Nephron (organoid): ENCODE results near the gene SLC7A14.

Experiments
- H3K27ac Mint-ChIP-seq, 3 experiments: 2 replicates each; pipeline ENCODE4 v1.8.0; 2020; ENCODE audit warnings: mixed read lengths in 3 of 3, mild to moderate bottlenecking in 2 of 3, moderate library complexity in 1 of 3
- H3K27me3 Mint-ChIP-seq: 2 replicates; pipeline ENCODE4 v1.8.0; 2021; ENCODE audit warnings: low read depth, mild to moderate bottlenecking, moderate library complexity, mixed read lengths
- H3K36me3 Mint-ChIP-seq: 2 replicates; pipeline ENCODE4 v1.8.0; 2020; ENCODE audit warnings: low read depth, mixed read lengths
- H3K4me1 Mint-ChIP-seq: 2 replicates; pipeline ENCODE4 v1.8.0; 2020; ENCODE audit warnings: mixed read lengths
- H3K4me3 Mint-ChIP-seq, 3 experiments: 2 replicates each; pipeline ENCODE4 v1.8.0; 2020; ENCODE audit warnings: mild to moderate bottlenecking in 3 of 3, mixed read lengths in 3 of 3, moderate library complexity in 2 of 3
- H3K9me3 Mint-ChIP-seq: 2 replicates; pipeline ENCODE4 v1.8.0; 2020; ENCODE audit warnings: mixed read lengths
- TF ChIP-seq, protein P1 (sequence below), 3 experiments: fragments of 200-600 bp; sonication (generic); IDR thresholded peaks; one replicate each; pipeline ENCODE4 v1.5.0; 2021; ENCODE audit warnings: antibody characterized with exemption in 3 of 3; ENCODE audit not compliant: unreplicated experiment in 3 of 3

SLC7A14 gene

DNA sequence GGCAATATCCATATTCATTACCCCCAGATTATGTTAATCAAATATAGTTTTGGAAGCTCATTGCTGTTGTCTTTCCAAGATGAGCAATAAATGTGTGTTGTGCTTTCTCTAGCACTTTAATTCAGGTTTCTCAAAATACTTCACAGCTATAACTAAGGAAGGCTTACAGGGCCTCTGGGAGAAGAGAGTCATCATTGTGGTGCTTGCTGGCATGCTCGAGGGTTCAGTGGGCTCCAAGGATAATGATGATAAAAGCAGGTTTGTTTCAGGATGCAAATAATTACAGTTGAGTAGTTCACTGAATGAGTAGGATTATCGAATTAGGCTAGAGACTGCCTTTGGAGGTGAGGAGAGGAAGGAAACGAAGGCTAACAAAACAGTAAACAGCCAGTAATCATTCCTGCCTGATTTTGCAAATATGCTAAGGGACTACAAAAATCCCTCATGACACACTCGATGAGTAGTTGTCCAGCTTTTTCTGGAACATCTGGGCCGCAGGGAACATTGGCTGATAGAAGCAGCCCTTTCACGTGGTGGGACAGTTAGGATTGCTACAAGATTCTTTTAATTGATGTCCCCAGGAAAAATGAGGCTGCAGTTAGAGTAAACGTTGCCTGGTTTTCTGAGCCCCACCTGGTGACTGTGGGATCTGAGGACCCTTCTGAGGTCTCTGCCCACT lies 54.1 kb downstream of the SLC7A14 start:
- Mint-ChIP-seq H3K4me1 (peaks cover 7% of the 10 kb centered on the region), H3K27me3 (peaks cover 11% of the 10 kb centered on the region), H3K9me3 (no peaks in the 10 kb centered on the region), H3K4me3 (no peak overlapping the region), H3K27ac (peak overlapping the region in 1 of 3 experiments; percentile 20), H3K36me3 (no peaks in the 10 kb centered on the region)
- TF ChIP-seq, protein P1, sequence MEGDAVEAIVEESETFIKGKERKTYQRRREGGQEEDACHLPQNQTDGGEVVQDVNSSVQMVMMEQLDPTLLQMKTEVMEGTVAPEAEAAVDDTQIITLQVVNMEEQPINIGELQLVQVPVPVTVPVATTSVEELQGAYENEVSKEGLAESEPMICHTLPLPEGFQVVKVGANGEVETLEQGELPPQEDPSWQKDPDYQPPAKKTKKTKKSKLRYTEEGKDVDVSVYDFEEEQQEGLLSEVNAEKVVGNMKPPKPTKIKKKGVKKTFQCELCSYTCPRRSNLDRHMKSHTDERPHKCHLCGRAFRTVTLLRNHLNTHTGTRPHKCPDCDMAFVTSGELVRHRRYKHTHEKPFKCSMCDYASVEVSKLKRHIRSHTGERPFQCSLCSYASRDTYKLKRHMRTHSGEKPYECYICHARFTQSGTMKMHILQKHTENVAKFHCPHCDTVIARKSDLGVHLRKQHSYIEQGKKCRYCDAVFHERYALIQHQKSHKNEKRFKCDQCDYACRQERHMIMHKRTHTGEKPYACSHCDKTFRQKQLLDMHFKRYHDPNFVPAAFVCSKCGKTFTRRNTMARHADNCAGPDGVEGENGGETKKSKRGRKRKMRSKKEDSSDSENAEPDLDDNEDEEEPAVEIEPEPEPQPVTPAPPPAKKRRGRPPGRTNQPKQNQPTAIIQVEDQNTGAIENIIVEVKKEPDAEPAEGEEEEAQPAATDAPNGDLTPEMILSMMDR (IDR thresholded peaks at IDR 0.05; ENCODE audit: unreplicated experiment in 3 of 3) = no peak

DNA sequence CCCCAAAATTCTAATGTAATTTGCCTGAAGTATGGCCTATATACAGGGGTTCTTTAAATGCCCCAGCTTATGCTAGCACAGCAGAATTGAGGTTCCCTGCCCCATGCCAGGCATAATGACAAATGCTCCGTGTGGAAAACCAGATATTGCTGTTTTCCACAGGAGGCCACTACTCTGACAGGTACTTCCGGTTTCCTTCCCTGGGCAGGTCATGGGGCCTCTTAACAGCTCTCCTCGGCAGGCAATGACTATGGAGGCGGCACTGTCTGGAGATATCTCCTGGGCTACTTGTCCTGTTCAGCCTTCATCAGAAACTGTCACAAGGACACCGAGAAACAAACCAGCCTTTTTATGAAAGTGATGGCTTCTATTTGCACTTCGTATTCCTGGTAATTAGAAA lies 54.8 kb downstream of the SLC7A14 start:
- no peaks in the 10 kb centered on the region for H3K36me3 Mint-ChIP-seq
- peaks cover 7% of the 10 kb centered on the region for H3K4me1 Mint-ChIP-seq
- TF ChIP-seq, protein P1 (IDR thresholded peaks at IDR 0.05; ENCODE audit: unreplicated experiment in 3 of 3) = no peak
- no peaks in the 10 kb centered on the region for H3K9me3 Mint-ChIP-seq
- H3K27me3 Mint-ChIP-seq = peaks cover 14% of the 10 kb centered on the region
- H3K27ac Mint-ChIP-seq = no peak overlapping the region
- H3K4me3 Mint-ChIP-seq = no peak overlapping the region

DNA sequence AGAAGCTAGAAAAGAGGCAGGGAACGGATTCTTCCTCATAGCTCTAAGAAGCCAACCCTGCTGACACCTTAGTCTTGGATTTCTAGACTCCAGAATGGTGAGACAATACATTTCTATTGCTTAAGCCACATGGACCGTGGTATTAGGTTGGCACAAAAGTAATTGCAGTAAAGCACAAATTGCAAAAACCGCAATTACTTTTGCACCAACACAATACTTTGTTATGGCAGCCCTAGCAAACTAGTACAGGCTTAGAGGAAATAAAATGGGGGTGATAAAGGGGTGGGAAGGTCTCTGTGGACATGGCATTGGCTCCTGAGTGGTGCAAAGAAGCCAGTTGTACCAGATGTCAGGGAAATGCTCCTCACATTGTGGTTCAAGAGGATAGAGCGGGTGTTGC lies 56.0 kb downstream of the SLC7A14 start:
- peaks cover 7% of the 10 kb centered on the region for H3K4me1 Mint-ChIP-seq
- H3K4me3 Mint-ChIP-seq = no peak overlapping the region
- H3K9me3 Mint-ChIP-seq = no peaks in the 10 kb centered on the region
- TF ChIP-seq, protein P1 (IDR thresholded peaks at IDR 0.05; ENCODE audit: unreplicated experiment in 3 of 3) = no peak
- H3K27me3 Mint-ChIP-seq = peaks cover 14% of the 10 kb centered on the region
- no peaks in the 10 kb centered on the region for H3K36me3 Mint-ChIP-seq
- H3K27ac Mint-ChIP-seq = no peak overlapping the region

DNA sequence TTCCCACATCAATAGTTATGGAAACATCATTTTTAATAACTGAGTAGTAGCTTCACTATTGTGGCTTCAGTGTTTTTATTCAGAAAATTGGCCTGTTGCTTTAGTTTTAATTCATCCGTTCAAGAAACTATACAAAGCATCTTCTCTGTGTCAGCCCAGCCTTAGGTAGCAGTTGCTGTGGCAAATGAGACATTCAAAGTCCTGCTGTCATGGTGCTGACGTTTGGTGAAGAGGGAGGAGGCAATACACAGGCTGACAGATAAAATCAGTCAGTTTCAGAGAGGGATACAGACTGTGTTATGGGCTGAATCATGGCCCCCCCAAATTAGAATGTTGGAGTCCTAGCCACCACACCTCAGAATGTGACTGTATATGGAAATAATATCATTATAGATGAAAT lies 56.5 kb downstream of the SLC7A14 start:
- Mint-ChIP-seq H3K4me1 (peaks cover 8% of the 10 kb centered on the region), H3K27ac (no peak overlapping the region), H3K4me3 (no peak overlapping the region), H3K27me3 (peaks cover 13% of the 10 kb centered on the region), H3K9me3 (no peaks in the 10 kb centered on the region), H3K36me3 (no peaks in the 10 kb centered on the region)
- TF ChIP-seq, protein P1 (IDR thresholded peaks at IDR 0.05; ENCODE audit: unreplicated experiment in 3 of 3) = no peak

DNA sequence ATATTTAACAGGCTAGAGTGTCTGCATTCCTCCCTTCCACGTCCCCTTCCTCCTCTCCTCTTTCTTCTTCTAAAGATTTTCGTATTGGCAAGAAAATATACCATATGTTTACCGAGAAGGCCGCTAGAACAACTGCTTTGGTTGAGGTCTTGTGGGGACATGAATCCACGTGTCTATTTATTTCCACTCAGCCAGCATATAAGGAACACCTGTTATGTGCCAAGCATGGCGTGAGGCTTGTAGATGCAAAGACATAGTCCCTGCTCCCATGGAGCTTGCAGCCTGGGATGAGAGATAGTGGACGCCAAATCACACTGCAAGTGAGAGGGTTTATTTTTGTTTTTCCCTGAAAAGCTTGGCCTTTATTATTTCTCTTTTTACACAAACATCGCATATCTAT lies 57.1 kb downstream of the SLC7A14 start:
- TF ChIP-seq, protein P1 (IDR thresholded peaks at IDR 0.05; ENCODE audit: unreplicated experiment in 3 of 3) = no peak
- H3K27ac Mint-ChIP-seq = no peak overlapping the region
- H3K36me3 Mint-ChIP-seq = no peaks in the 10 kb centered on the region

DNA sequence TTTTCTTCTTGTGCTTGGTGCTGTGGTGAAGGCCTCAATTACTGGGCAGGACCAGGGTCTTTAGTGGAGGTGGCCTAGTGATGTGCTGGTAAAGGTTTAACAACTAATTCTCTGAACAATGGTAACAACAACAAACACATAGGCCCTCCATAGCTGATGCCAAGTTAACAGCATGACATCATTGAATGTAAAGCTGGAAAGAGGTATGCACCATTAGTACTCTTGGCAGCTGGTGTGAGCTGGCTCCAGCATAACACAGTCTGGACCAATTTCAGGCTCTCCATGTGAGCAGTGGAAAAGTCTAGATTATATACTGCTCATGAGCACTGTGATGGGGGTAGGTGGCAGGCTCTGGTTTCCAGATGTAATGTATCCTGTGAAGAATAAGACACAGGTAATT lies 61.8 kb downstream of the SLC7A14 start:
- H3K27ac Mint-ChIP-seq = peak overlapping the region in 2 of 3 experiments; percentile 8 to 12
- H3K36me3 Mint-ChIP-seq = no peaks in the 10 kb centered on the region
- H3K4me3 Mint-ChIP-seq = no peak overlapping the region
- TF ChIP-seq, protein P1 (IDR thresholded peaks at IDR 0.05; ENCODE audit: unreplicated experiment in 3 of 3) = no peak
- H3K27me3 Mint-ChIP-seq = peaks cover 3% of the 10 kb centered on the region
- H3K4me1 Mint-ChIP-seq = peaks cover 21% of the 10 kb centered on the region
- no peaks in the 10 kb centered on the region for H3K9me3 Mint-ChIP-seq

More for the DNA sequence above, 57.1 kb downstream of the SLC7A14 start:
- H3K27me3 Mint-ChIP-seq = peaks cover 10% of the 10 kb centered on the region
- peaks cover 14% of the 10 kb centered on the region for H3K4me1 Mint-ChIP-seq
- no peaks in the 10 kb centered on the region for H3K9me3 Mint-ChIP-seq
- no peak overlapping the region for H3K4me3 Mint-ChIP-seq
